ENCODE data around the gene CAPSL.
"Not testable (repeated sequence)": the region's sequence is repeated elsewhere in the genome, so short reads cannot be mapped to it uniquely, and the experiment has no call there.

Gene CAPSL

DNA sequence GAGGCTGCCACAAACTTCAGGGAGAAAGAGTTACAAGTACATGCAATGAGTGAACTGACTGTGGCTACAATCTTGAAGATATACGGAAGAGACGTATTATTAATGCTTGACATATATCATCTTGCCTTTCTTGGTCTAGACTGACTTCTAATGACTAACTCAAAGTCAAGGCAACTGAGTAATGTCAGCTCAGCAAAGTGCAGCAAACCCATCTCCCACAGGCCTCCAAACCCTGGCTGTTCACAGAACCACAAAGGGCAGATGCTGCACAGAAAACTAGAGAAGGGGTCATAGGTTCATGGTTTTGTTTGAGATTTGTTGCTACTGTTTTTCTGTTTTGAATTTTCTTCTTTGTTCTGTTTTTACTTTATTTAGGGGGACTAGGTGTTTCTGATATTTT is 60.8 kb downstream of the CAPSL start:
- DNase-seq (ENCODE audit: low read depth, low spot score): no peak

- no peak for DNase-seq (ENCODE audit: low read depth, low spot score)
Observed at GRCh38 chr5:35876922-35877321, 61.5 kb downstream of the CAPSL start.

GRCh38 chr5:35876454-35876853 is 62.0 kb downstream of the CAPSL start:
- DNase-seq (ENCODE audit: low read depth, low spot score): no peak

DNA sequence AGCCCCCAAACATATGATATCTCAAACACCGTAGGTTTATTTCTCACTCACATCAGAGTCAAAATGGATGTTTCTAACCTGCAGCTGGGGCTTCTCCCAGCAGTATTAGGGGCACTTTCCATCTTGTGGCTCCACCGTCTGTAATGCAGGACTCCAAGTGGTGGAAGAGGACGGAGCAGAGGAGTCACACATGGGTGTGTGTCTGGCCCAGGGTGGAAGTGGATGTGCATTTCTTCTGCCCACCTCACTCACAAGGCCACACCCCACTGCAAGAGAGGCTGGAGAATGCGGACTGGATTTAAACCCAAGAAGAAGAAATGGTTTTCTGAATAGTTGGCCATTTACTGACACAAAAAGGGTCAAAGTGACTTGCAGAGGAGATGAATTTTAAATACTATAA is 67.8 kb downstream of the CAPSL start:
- DNase-seq (ENCODE audit: low read depth, low spot score): no peak

- no peak for DNase-seq (ENCODE audit: low read depth, low spot score)
Observed at GRCh38 chr5:35869685-35870277, 68.6 kb downstream of the CAPSL start.

DNA sequence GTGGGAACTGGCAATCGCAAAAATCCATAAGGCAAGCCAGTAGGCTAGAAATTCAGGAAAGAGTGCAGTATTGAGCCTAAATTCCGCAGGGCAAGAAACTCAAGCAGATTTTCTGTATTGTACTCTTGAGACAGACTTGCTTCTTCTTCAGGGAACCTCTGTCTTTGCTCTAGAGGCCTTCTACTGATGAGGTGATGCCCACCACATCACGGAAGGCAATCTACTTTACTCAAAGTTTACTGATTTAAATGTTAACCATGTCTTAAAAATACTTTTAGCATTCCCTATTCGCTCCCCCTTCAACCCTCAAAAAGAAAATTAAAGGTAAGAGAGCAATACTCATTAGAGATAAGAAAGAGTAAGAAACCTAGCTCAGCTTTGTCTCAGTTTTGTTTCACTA is 70.4 kb downstream of the CAPSL start:
- DNase-seq (ENCODE audit: low read depth, low spot score): no peak

GRCh38 chr5:35863159-35863558 is 75.3 kb downstream of the CAPSL start:
- DNase-seq (ENCODE audit: low read depth, low spot score): no peak

- DNase-seq (ENCODE audit: low read depth, low spot score): no peak
Observed at GRCh38 chr5:35862126-35862525, 76.3 kb downstream of the CAPSL start.

- DNase-seq (ENCODE audit: low read depth, low spot score): no peak
Observed at GRCh38 chr5:35861718-35862117, 76.7 kb downstream of the CAPSL start.

DNA sequence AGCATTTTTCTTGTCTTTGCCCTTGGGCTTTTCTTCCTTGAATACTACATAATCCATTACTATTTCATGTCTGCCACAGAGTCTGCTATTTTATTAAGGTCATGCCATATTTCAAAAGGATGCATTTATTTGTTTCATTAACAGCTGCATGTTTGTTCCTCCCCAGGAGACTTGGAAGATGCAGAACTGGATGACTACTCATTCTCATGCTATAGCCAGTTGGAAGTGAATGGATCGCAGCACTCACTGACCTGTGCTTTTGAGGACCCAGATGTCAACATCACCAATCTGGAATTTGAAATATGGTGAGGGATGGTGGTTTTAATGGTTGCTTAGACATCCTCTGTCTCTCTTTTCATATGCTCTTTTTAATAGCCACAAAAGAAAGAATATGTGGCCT is 77.7 kb downstream of the CAPSL start:
- no peak for DNase-seq (ENCODE audit: low read depth, low spot score)

GRCh38 chr5:35859101-35859661 is 79.2 kb downstream of the CAPSL start:
- no peak for DNase-seq (ENCODE audit: low read depth, low spot score)

DNA sequence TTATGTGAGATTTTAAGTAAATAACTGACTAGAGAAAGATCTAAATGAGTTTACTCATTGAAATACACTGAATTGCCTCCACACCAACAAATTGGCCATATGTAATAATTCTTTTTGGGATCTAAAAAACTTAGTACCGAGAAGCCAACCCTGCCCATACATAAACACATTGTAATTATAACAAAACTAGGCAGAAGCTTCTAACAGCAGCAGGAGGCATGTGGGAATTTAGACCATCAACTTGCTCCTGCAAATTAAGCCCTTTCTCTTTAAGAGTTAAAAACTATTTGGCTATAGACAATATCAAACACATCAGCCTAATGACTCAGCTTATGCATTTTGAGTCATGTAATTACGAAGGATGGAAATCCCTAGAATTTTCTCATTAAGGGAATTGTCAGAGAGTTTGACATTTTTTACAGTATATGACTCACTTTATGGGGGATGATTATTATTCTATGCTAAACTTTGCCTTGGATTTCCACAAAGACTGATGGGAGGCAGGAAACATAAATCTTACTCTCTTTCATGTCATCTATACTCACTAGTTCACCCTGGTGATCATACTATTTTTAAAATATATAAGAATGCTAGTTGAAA is 80.7 kb downstream of the CAPSL start:
- no peak for DNase-seq (ENCODE audit: low read depth, low spot score)

DNA sequence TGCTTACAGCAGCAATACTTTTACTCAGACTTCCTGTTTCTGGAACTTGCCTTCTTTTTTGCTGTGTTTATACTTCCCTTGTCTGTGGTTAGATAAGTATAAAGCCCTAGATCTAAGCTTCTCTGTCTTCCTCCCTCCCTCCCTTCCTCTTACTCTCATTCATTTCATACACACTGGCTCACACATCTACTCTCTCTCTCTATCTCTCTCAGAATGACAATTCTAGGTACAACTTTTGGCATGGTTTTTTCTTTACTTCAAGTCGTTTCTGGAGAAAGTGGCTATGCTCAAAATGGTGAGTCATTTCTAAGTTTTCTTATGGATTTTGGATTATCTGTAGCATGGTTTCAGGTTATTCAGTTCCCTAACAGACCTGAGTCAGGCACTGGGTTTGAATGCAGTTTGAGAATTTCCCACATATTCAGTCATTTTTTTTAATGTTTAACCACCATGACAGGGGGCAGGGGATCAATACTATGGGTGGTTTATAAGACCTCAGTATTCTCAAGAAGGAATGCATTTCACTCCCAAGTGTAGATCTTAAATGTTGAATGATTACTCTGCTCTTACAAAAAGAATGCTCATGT is 81.6 kb downstream of the CAPSL start, which contains the start of gene IL7R:
Gene IL7R (plus strand): TSS at position 127 of the 587 bp plus-strand sequence. CDS start 87 bp downstream, at position 214.
- no peak for DNase-seq (ENCODE audit: low read depth, low spot score)

GRCh38 chr5:35856186-35856764 is 82.1 kb downstream of the CAPSL start:
- not testable (repeated sequence) for DNase-seq (ENCODE audit: low read depth, low spot score)

GRCh38 chr5:35855187-35855586 is 83.2 kb downstream of the CAPSL start:
- no peak for DNase-seq (ENCODE audit: low read depth, low spot score)
